ENCODE measurements around the gene CNIH2.

GRCh38 chr11:66237867-66238266 is 40.1 kb upstream of the CNIH2 start:
- TF ChIP-seq, protein P1, sequence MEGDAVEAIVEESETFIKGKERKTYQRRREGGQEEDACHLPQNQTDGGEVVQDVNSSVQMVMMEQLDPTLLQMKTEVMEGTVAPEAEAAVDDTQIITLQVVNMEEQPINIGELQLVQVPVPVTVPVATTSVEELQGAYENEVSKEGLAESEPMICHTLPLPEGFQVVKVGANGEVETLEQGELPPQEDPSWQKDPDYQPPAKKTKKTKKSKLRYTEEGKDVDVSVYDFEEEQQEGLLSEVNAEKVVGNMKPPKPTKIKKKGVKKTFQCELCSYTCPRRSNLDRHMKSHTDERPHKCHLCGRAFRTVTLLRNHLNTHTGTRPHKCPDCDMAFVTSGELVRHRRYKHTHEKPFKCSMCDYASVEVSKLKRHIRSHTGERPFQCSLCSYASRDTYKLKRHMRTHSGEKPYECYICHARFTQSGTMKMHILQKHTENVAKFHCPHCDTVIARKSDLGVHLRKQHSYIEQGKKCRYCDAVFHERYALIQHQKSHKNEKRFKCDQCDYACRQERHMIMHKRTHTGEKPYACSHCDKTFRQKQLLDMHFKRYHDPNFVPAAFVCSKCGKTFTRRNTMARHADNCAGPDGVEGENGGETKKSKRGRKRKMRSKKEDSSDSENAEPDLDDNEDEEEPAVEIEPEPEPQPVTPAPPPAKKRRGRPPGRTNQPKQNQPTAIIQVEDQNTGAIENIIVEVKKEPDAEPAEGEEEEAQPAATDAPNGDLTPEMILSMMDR (conservative IDR thresholded peaks at IDR 0.05; ENCODE audit: low read length): no peak
- TF ChIP-seq EZH2phosphoT487 (IDR thresholded peaks at IDR 0.05; ENCODE audit: borderline replicate concordance): no peak

Data from Loucy (cell line).